Naive B cell (primary cell): ENCODE measurements around the gene WDR27. TPM values are rescaled to one million over a fixed set of nuclear protein-coding genes. Genes with fewer than 3 reads are reported as not detected.
A peak's percentile ranks its signal among the peaks of the same experiment; 100 is the strongest.

ENCODE experiments used
- ATAC-seq, 2 donors: fragments of 150-1000 bp; cut with Tn5 transposase; 2 replicates each; pipeline ENCODE4 v1.10.0; 2021; ENCODE audit warnings: low read depth in 2 of 2, mild to moderate bottlenecking in 2 of 2, moderate library complexity in 2 of 2
- DNase-seq: peaks from one replicate; pipeline ENCODE4 v3.0.0; 2022
- H3K27ac Mint-ChIP-seq, 6 donors: one replicate each; pipeline ENCODE4 v1.8.0; 2020 to 2022; ENCODE audit warnings: mild to moderate bottlenecking in 6 of 6, mixed read lengths in 6 of 6, moderate library complexity in 5 of 6, inconsistent platforms in 2 of 6
- H3K27me3 Mint-ChIP-seq, 3 donors: one replicate each; pipeline ENCODE4 v1.8.0; 2021 to 2022; ENCODE audit warnings: mixed read lengths in 3 of 3, mild to moderate bottlenecking in 1 of 3
- H3K36me3 Mint-ChIP-seq, 2 donors: one replicate each; pipeline ENCODE4 v1.8.0; 2020 to 2022; ENCODE audit warnings: mixed read lengths in 2 of 2, inconsistent platforms in 1 of 2, mild to moderate bottlenecking in 1 of 2
- H3K4me1 Mint-ChIP-seq, 3 donors: one replicate each; pipeline ENCODE4 v1.8.0; 2020 to 2022; ENCODE audit warnings: mixed read lengths in 3 of 3, inconsistent platforms in 1 of 3, mild to moderate bottlenecking in 1 of 3, moderate library complexity in 1 of 3
- H3K4me3 Mint-ChIP-seq, 8 donors: one replicate each; pipeline ENCODE4 v1.8.0; 2020 to 2022; ENCODE audit warnings: mild to moderate bottlenecking in 8 of 8, mixed read lengths in 8 of 8, moderate library complexity in 8 of 8, inconsistent platforms in 2 of 8
- H3K9me3 Mint-ChIP-seq, 7 donors: one replicate each; pipeline ENCODE4 v1.8.0; 2020 to 2022; ENCODE audit warnings: mixed read lengths in 7 of 7, mild to moderate bottlenecking in 5 of 7, inconsistent platforms in 2 of 7, moderate library complexity in 1 of 7
- polyA plus RNA-seq, 6 donors: library from polyadenylated mRNA; unstranded; fragments of 300-500 nt; fragmentation: Illumina TruSeq; gene quantifications; one replicate each; pipeline ENCODE4 v1.2.3, GENCODE V29; 2021; ENCODE audit warnings: low read depth in 6 of 6

WDR27 gene
- polyA plus RNA-seq, 6 donors from 2014 or later: 9.9 to 17.8 (median 15.2) TPM

DNA sequence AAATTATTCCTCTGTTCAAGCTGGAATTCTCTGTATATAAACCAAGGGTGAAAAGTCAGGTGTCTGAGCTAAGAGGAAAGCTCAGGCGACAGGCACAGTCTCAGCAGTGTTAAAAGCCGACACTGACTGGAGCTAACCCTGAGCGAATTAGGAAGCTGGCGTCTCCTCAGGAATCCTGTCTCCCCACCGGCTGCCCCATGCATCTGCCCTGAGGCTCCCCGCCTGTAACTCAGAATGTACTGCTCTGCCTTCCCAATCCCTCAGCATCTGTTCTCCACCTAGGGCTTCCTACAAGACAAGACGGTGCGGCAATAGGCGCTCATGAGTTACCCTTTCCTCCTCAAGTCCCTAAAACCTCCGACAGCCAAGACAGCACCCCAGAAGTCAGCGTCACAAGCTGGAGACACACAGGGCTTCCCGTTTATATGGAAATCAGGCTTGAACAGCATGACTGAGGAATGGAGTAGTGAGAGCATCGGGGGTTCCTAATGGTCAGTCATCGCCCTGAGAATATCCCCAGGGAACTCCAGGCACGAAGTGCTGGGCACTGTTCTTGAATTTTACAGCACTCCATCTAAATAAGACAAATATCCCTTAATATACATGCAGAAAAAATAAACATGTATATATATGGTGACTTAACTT, 33.5 kb downstream of the WDR27 start:
- Mint-ChIP-seq H3K27ac (peak overlapping the region in 1 of 6 donors; percentile 66), H3K9me3 (no peaks in the 10 kb centered on the region), H3K4me3 (no peak overlapping the region), H3K4me1 (peaks cover 0 to 2% (median 0%) of the 10 kb centered on the region in 3 donors), H3K27me3 (no peaks in the 10 kb centered on the region), H3K36me3 (peaks cover 15 to 28% of the 10 kb centered on the region in 2 donors)
- ATAC-seq (no peak), DNase-seq (no peak)

DNA sequence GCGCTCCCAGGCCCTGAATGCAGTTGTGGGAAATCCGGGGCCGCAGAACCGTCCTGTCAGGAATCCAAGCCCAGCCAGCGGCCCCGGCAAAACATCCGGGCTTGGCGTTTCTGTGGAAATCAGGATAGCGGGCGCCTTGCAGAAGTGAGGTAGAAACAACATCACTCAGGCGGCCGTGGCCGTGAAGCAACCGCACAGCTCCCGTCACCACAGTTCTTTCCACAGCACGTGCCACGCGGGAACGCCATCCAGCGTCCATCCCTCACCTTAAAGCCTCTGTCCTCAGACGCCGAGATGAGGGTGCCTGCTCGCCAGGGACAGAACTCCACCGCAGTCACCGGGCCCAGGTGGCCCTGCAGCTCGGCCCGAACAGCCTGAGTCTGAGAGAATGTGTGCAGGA, 34.1 kb downstream of the WDR27 start:
- ATAC-seq: no peak
- peaks cover 15 to 30% of the 10 kb centered on the region in 2 donors for H3K36me3 Mint-ChIP-seq
- no peak overlapping the region for H3K4me3 Mint-ChIP-seq
- H3K27me3 Mint-ChIP-seq: no peaks in the 10 kb centered on the region
- no peak for DNase-seq
- no peaks in the 10 kb centered on the region for H3K9me3 Mint-ChIP-seq
- H3K4me1 Mint-ChIP-seq: peaks cover 0 to 4% (median 0%) of the 10 kb centered on the region in 3 donors
- H3K27ac Mint-ChIP-seq: no peak overlapping the region

DNA sequence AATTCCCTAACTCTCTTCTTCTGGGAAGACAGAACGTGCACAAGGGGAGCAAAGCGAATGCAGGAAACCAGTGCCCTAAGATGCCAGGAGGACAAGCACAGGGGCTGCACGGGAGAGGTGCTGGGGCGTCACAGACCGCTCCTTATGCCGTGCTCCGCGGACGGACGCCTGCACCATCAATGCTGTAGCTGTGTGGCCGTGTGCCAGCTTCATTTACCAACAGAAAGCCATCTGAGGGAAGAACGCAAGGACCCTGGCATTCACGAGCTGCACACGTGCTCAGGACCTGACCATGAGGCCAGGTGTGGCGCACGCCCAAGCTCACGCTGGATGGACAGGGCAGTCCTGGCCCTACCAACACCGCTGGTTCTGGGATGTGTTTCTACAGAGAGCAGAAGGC, 35.4 kb downstream of the WDR27 start:
- peaks cover 0 to 4% (median 0%) of the 10 kb centered on the region in 3 donors for H3K4me1 Mint-ChIP-seq
- peak overlapping the region in 2 of 6 donors; percentile 16 to 88 for H3K27ac Mint-ChIP-seq
- DNase-seq (no peak), ATAC-seq (no peak)
- no peaks in the 10 kb centered on the region for H3K27me3 Mint-ChIP-seq
- no peaks in the 10 kb centered on the region for H3K9me3 Mint-ChIP-seq
- peaks cover 14 to 20% of the 10 kb centered on the region in 2 donors for H3K36me3 Mint-ChIP-seq
- H3K4me3 Mint-ChIP-seq: no peak overlapping the region

DNA sequence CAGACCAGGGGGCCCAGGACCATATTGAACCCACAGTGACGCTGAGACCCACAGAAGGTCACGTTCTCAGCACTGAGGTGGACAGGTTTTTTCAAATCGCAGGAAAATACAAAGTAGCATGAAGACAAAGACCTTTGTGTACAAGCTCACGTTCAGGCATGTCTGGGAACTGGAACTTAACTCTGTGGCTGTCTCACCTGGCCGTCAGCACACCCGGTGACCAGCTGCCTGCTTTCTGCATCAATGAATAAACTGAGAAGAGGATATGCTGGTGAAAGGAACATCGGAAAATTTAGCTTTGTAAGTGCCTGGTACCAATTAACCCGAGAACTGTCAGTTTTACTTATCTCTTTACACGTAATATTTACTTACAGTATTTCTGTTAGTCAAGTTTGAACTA, 36.5 kb downstream of the WDR27 start:
- H3K4me1 Mint-ChIP-seq: peaks cover 0 to 4% (median 0%) of the 10 kb centered on the region in 3 donors
- no peak for ATAC-seq
- no peak overlapping the region for H3K27ac Mint-ChIP-seq
- no peak overlapping the region for H3K4me3 Mint-ChIP-seq
- no peaks in the 10 kb centered on the region for H3K9me3 Mint-ChIP-seq
- H3K36me3 Mint-ChIP-seq: peaks cover 14 to 17% of the 10 kb centered on the region in 2 donors
- DNase-seq: no peak
- no peaks in the 10 kb centered on the region for H3K27me3 Mint-ChIP-seq

DNA sequence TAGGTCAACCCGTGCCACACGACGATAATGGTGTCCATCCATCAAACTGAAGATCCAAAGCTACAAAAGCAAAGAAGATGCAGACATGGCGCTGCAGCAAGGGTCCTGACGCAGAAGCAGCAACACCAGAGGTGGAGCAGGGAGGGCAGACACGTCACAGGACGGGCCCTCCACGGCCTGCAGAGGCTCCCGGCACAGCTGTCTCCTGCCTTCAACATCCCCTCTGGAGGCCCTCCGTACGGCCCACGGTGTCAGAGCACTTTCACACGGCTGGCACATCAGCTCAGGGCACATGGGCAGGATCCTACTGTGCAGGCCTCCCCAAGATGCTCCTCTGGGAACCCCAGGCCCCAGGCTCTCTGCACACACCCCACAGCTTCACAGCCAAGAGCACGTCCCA, 37.6 kb downstream of the WDR27 start:
- no peak for ATAC-seq

DNA sequence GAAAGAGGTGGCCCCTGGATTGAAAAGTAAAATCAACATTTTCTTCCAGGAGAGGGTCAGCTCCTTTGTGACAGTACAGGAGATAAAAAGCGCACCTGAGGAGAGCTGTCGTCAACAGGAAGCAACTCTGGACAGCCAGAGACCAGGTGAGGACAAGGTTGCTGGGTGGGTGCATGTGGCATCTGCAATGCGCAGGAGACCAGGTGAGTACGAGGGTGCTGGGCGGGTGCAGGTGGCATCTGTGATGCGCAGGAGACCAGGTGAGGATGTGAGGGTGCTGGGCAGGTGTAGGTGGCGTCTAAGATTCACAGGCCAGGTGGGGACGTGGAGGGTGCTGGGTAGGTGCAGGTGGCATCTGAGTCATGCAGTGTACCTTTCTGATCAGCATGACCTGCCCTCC, 38.4 kb downstream of the WDR27 start:
- H3K36me3 Mint-ChIP-seq: peaks cover 20 to 27% of the 10 kb centered on the region in 2 donors
- no peaks in the 10 kb centered on the region for H3K27me3 Mint-ChIP-seq
- DNase-seq: no peak
- H3K27ac Mint-ChIP-seq: peak overlapping the region in 1 of 6 donors; percentile 49
- ATAC-seq: no peak
- peak overlapping the region in 1 of 8 donors; percentile 29 for H3K4me3 Mint-ChIP-seq
- H3K9me3 Mint-ChIP-seq: no peaks in the 10 kb centered on the region
- H3K4me1 Mint-ChIP-seq: peaks cover 0 to 6% (median 4%) of the 10 kb centered on the region in 3 donors

More for the DNA sequence above, 37.6 kb downstream of the WDR27 start:
- Mint-ChIP-seq H3K4me3 (no peak overlapping the region), H3K27ac (peak overlapping the region in 1 of 6 donors; percentile 49), H3K9me3 (no peaks in the 10 kb centered on the region), H3K36me3 (peaks cover 17 to 24% of the 10 kb centered on the region in 2 donors), H3K27me3 (no peaks in the 10 kb centered on the region), H3K4me1 (peaks cover 0 to 6% (median 4%) of the 10 kb centered on the region in 3 donors)
- DNase-seq: no peak

DNA sequence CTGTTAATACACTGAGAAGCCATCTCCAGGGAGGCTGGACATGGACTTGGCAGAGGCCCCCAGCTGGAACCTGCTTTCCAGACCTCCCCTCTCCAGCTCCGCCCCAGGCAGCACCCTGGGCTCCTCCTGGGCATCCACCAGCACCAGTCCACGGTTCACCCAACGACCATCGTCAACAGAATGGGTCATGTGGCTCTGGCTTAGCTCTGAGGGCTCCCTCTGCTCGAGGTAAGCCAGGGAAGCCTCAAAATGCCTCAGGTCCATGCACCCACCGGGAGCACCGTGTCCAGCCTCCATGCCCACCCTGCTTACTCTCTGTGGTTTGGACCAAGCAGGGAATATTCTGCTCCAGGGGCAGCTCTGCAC, 40.5 kb downstream of the WDR27 start:
- Mint-ChIP-seq H3K4me1 (peaks cover under 1 to 6% (median 4%) of the 10 kb centered on the region in 3 donors), H3K9me3 (no peaks in the 10 kb centered on the region), H3K4me3 (no peak overlapping the region), H3K36me3 (peaks cover 19 to 35% of the 10 kb centered on the region in 2 donors), H3K27me3 (no peaks in the 10 kb centered on the region), H3K27ac (no peak overlapping the region)
- no peak for ATAC-seq
- no peak for DNase-seq

DNA sequence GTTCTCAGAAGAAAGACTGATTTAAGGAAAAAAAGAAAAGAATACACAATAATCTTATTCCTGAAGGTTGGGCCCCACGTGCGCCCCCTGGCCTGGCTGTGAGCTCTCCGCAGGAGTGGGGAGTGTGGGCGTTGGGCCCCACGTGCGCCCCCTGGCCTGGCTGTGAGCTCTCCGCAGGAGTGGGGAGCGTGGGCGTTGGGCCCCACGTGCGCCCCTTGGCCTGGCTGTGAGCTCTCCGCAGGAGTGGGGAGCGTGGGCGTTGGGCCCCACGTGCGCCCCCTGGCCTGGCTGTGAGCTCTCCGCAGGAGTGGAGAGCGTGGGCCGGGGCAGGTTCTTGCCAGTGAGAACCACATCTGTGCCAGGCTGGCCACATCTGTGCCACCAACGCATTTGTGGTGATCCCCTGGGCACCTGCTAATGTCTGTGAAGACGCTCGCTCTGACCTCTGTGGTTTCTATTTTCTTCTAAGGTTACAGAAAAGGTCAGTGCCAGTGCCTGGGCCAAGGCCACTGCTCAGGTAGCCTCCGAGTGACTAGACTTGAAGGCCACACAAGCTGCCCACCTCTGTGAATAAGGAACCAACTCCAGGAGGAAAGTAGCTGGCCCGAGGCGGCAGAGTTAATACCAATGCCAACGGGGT, 41.0 kb downstream of the WDR27 start:
- H3K4me1 Mint-ChIP-seq: peaks cover 4 to 10% (median 4%) of the 10 kb centered on the region in 3 donors
- no peak overlapping the region for H3K4me3 Mint-ChIP-seq
- no peaks in the 10 kb centered on the region for H3K9me3 Mint-ChIP-seq
- peaks cover 19 to 40% of the 10 kb centered on the region in 2 donors for H3K36me3 Mint-ChIP-seq
- ATAC-seq (no peak), DNase-seq (no peak)
- no peaks in the 10 kb centered on the region for H3K27me3 Mint-ChIP-seq
- no peak overlapping the region for H3K27ac Mint-ChIP-seq

DNA sequence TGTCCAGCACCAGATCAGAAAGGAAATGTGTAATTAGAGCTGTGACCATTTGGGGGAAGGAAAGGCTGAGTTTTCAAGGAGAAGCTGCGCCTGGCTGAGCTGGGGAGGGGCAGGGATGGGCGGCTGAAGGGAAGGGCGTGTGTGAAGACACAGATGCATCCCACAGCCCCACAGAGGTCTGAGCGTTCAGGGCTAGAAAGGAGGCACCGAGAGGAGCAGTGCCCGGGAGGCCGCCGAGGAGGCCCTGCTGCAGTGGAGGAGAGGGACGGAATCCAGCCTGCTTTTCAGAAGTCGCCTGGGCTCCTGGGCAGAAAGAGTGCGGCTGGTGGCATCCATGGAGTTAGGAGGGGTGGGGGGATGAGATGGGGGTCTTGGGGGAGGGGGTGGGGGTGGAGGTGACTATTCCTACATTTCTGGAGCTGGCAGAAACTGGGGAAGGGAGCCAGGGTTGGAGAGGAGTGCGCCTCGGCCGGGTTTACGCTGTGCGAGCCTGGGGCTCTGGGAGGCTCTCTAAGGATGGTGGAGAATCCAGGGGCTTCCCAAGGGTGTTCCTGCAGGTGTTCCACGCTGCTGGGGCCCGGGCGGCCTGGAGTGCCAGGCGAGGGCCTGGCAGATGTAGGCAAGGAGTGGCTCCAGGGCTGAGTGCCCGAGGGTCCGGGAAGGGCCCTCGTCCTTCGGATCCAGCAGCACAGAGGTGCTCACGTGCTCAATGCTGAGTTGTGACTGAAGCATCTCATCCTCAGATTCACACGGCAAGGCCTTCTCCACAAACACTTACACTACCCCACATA, 41.8 kb downstream of the WDR27 start:
- ATAC-seq (no peak), DNase-seq (no peak)
- no peaks in the 10 kb centered on the region for H3K27me3 Mint-ChIP-seq
- no peak overlapping the region for H3K4me3 Mint-ChIP-seq
- H3K4me1 Mint-ChIP-seq: peaks cover 5 to 16% (median 9%) of the 10 kb centered on the region in 3 donors
- H3K9me3 Mint-ChIP-seq: no peaks in the 10 kb centered on the region
- H3K36me3 Mint-ChIP-seq: peaks cover 19 to 42% of the 10 kb centered on the region in 2 donors
- H3K27ac Mint-ChIP-seq: peak overlapping the region in 1 of 6 donors; percentile 31

DNA sequence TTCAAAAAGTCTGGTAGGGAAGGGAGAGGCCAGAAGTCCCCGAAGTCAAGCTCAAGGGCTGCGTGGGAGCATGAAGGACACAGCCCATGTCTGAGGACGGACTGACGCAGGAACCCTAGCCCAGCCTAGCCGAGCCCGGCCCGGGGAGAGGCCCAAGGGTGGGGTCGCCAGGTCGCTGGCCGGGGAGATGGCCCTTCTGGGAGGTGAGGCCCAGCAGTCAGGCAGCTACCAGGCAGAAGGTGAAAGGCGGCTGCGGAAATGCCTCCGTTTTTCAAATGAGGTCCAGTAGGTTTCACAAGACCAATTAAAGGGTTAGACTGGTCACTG, 44.6 kb downstream of the WDR27 start:
- H3K4me3 Mint-ChIP-seq: peak overlapping the region in 3 of 8 donors; percentile 12 to 49 (median 47)
- no peaks in the 10 kb centered on the region for H3K27me3 Mint-ChIP-seq
- DNase-seq (no peak), ATAC-seq (no peak)
- peaks cover 11 to 27% (median 20%) of the 10 kb centered on the region in 3 donors for H3K4me1 Mint-ChIP-seq
- H3K36me3 Mint-ChIP-seq: peaks cover 11 to 25% of the 10 kb centered on the region in 2 donors
- H3K9me3 Mint-ChIP-seq: no peaks in the 10 kb centered on the region
- no peak overlapping the region for H3K27ac Mint-ChIP-seq

DNA sequence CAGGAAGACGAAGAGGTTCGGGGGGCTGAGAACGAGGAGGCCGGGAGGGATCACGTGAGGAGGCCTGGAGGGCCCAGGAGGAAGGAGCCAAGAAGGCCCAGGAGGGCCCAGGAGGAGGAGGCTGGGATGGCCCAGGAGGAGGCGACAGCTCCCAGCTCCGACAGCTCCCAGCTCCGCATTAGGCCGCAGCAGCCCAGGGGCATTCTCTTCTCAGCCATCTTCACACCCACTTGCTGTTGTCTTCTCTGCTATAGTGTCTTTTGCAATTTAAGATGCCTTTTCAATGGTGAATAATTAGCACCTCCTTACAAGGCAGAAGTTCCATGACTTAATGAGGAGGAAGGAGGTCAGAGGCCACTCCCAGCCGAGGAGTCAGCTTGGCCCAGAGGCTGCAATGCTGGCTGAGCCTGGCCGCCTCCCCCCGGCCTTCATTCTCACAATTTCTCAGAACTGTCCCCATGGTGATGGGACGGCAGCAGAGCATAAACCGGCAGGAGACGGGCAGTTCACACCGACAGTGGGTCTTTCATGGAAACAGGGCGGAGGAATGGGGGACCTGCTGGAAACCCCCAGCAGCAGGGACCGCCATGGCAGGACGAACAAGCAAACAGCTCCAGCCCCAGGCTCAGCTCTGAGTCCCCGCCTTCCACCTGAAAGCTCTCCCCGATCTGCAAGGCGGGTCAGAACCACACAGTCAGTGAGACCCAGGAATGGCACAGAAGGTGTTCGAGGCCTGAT, 45.1 kb downstream of the WDR27 start:
- Mint-ChIP-seq H3K36me3 (peaks cover 14 to 25% of the 10 kb centered on the region in 2 donors), H3K4me3 (peak overlapping the region in 5 of 8 donors; percentile 4 to 70 (median 47)), H3K27me3 (no peaks in the 10 kb centered on the region), H3K9me3 (no peaks in the 10 kb centered on the region), H3K4me1 (peaks cover 11 to 27% (median 20%) of the 10 kb centered on the region in 3 donors), H3K27ac (peak overlapping the region in 1 of 6 donors; percentile 25)
- no peak for DNase-seq
- no peak for ATAC-seq

DNA sequence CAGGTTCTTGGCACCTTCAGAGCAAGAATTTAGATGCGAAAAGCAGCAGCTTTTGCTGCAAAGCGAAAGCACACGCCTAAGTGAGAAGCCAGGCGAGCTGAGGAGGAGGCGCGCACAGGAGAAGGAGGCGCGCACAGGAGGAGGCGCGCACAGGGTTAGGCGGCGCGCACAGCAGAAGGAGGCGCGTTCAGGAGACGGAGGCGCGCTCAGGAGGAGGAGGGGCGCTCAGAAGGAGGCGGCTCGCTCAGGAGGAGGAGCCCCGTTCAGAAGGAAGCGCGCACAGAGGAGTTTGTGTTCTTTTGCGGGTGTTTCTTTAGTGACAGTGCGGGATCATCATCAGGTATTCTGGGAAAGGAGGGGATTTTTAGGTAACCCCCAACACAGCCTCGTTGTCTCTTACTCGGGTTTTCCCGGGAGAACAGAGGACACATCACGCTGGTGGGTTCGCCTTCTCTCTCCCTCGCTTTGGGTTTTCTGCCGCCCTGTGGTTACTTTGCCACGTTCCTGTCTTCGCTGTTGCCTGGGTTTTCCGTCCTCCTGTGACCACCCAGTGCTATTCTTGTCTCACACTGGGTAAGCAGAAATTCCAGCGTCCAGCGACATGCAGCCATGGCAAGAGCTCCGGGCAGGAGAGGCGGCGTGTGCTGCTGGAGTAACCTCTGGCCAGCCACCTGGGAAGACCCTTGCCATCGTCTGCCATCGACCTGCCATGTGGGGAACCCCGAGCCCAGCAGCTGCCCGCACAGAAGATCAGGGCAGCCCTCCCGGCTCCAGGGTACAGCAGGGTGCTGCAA, 47.0 kb downstream of the WDR27 start:
- Mint-ChIP-seq H3K9me3 (peaks cover 0 to 5% (median 0%) of the 10 kb centered on the region in 7 donors), H3K4me3 (peak overlapping the region; percentile 88 to 96 (median 94)), H3K36me3 (peaks cover 17 to 24% of the 10 kb centered on the region in 2 donors), H3K4me1 (peaks cover 20 to 27% (median 22%) of the 10 kb centered on the region in 3 donors), H3K27ac (peak overlapping the region; percentile 56 to 94 (median 88)), H3K27me3 (no peaks in the 10 kb centered on the region)
- DNase-seq (peak; percentile 73), ATAC-seq (peak; percentile 93 to 94)
